PC-3 (cell line): ENCODE measurements around the gene MDK.

Experiments used
- EZH2 ChIP-seq: fragments of 300-600 bp; sonication (generic); IDR thresholded peaks from one replicate; pipeline ENCODE4 v1.6.1; 2017; ENCODE audit warnings: antibody characterized with exemption, mild to moderate bottlenecking, low read length; ENCODE audit not compliant: unreplicated experiment
- EZH2phosphoT487 ChIP-seq: fragments of 300-600 bp; sonication (generic); IDR thresholded peaks from 2 replicates; pipeline ENCODE4 v1.6.1; 2018; ENCODE audit warnings: mild to moderate bottlenecking, antibody characterized with exemption, low read length, borderline replicate concordance
- TF ChIP-seq, protein P1 (sequence below): fragments of 300-600 bp; sonication (generic); conservative IDR thresholded peaks from 2 replicates; pipeline ENCODE4 v1.5.1; 2017; ENCODE audit warnings: antibody characterized with exemption, low read depth, mild to moderate bottlenecking, low read length

- TF ChIP-seq, protein P1, sequence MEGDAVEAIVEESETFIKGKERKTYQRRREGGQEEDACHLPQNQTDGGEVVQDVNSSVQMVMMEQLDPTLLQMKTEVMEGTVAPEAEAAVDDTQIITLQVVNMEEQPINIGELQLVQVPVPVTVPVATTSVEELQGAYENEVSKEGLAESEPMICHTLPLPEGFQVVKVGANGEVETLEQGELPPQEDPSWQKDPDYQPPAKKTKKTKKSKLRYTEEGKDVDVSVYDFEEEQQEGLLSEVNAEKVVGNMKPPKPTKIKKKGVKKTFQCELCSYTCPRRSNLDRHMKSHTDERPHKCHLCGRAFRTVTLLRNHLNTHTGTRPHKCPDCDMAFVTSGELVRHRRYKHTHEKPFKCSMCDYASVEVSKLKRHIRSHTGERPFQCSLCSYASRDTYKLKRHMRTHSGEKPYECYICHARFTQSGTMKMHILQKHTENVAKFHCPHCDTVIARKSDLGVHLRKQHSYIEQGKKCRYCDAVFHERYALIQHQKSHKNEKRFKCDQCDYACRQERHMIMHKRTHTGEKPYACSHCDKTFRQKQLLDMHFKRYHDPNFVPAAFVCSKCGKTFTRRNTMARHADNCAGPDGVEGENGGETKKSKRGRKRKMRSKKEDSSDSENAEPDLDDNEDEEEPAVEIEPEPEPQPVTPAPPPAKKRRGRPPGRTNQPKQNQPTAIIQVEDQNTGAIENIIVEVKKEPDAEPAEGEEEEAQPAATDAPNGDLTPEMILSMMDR, result no peak
- TF ChIP-seq EZH2, result no peak
- TF ChIP-seq EZH2phosphoT487, result no peak
These were observed 11.2 kb upstream of the MDK start for GRCh38 chr11:46370253-46370652.
